IPS-18c (cell line): ENCODE results near the gene MCF2L2.

Experiments used
- H3K4me3 ChIP-seq: 2 replicates; pipeline ENCODE4 v1.7.0; 2013; ENCODE audit warnings: low read depth, mild to moderate bottlenecking, low read length, moderate library complexity; ENCODE audit not compliant: insufficient read depth
- H3K9me3 ChIP-seq: one replicate; pipeline ENCODE4 v1.6.1; 2013; ENCODE audit warnings: mild to moderate bottlenecking, low read length, moderate library complexity; ENCODE audit not compliant: control insufficient read depth, insufficient read depth

Gene MCF2L2

GRCh38 chr3:183224180-183224970, 204.0 kb downstream of the MCF2L2 start:
- Histone ChIP-seq H3K4me3 (no peak overlapping the region), H3K9me3 (no peaks in the 10 kb centered on the region)

GRCh38 chr3:183222631-183223235, 205.7 kb downstream of the MCF2L2 start:
- no peaks in the 10 kb centered on the region for H3K9me3 ChIP-seq

GRCh38 chr3:183220828-183221227, 207.6 kb downstream of the MCF2L2 start:
- H3K4me3 ChIP-seq, result no peak overlapping the region

More at GRCh38 chr3:183222631-183223235, 205.7 kb downstream of the MCF2L2 start:
- H3K4me3 ChIP-seq, result no peak overlapping the region

GRCh38 chr3:183218826-183219225, 209.6 kb downstream of the MCF2L2 start:
- H3K9me3 ChIP-seq, result no peaks in the 10 kb centered on the region
- no peak overlapping the region for H3K4me3 ChIP-seq

More at GRCh38 chr3:183220828-183221227, 207.6 kb downstream of the MCF2L2 start:
- no peaks in the 10 kb centered on the region for H3K9me3 ChIP-seq

- Histone ChIP-seq H3K9me3 (no peaks in the 10 kb centered on the region), H3K4me3 (no peak overlapping the region)
These were observed 210.7 kb downstream of the MCF2L2 start for GRCh38 chr3:183217548-183218332.

- H3K4me3 ChIP-seq, result no peak overlapping the region
These were observed 212.7 kb downstream of the MCF2L2 start for GRCh38 chr3:183215591-183216202.

GRCh38 chr3:183214277-183214612, 214.2 kb downstream of the MCF2L2 start:
- H3K9me3 ChIP-seq, result no peaks in the 10 kb centered on the region
- no peak overlapping the region for H3K4me3 ChIP-seq

More at GRCh38 chr3:183215591-183216202, 212.7 kb downstream of the MCF2L2 start:
- no peaks in the 10 kb centered on the region for H3K9me3 ChIP-seq

- Histone ChIP-seq H3K4me3 (no peak overlapping the region), H3K9me3 (no peaks in the 10 kb centered on the region)
These were observed 214.8 kb downstream of the MCF2L2 start for GRCh38 chr3:183213415-183214276.

GRCh38 chr3:183212565-183212964, 215.9 kb downstream of the MCF2L2 start:
- H3K9me3 ChIP-seq, result no peaks in the 10 kb centered on the region

GRCh38 chr3:183212096-183212495, 216.3 kb downstream of the MCF2L2 start:
- no peaks in the 10 kb centered on the region for H3K9me3 ChIP-seq
- H3K4me3 ChIP-seq, result no peak overlapping the region

More at GRCh38 chr3:183212565-183212964, 215.9 kb downstream of the MCF2L2 start:
- no peak overlapping the region for H3K4me3 ChIP-seq

GRCh38 chr3:183211352-183211751, 217.1 kb downstream of the MCF2L2 start:
- Histone ChIP-seq H3K9me3 (no peaks in the 10 kb centered on the region), H3K4me3 (no peak overlapping the region)

- no peak overlapping the region for H3K4me3 ChIP-seq
These were observed 217.5 kb downstream of the MCF2L2 start for GRCh38 chr3:183210862-183211341.

GRCh38 chr3:183210341-183210740, 218.1 kb downstream of the MCF2L2 start:
- H3K4me3 ChIP-seq, result no peak overlapping the region
- H3K9me3 ChIP-seq, result no peaks in the 10 kb centered on the region

More at GRCh38 chr3:183210862-183211341, 217.5 kb downstream of the MCF2L2 start:
- no peaks in the 10 kb centered on the region for H3K9me3 ChIP-seq

- H3K4me3 ChIP-seq, result no peak overlapping the region
- H3K9me3 ChIP-seq, result no peaks in the 10 kb centered on the region
These were observed 219.6 kb downstream of the MCF2L2 start for GRCh38 chr3:183208800-183209199.

GRCh38 chr3:183208260-183208659, 220.2 kb downstream of the MCF2L2 start:
- no peak overlapping the region for H3K4me3 ChIP-seq
- H3K9me3 ChIP-seq, result no peaks in the 10 kb centered on the region

- no peak overlapping the region for H3K4me3 ChIP-seq
- H3K9me3 ChIP-seq, result no peaks in the 10 kb centered on the region
These were observed 224.7 kb downstream of the MCF2L2 start for GRCh38 chr3:183203670-183204069.
